ENCODE results near the gene RBM15B. TPM values are rescaled to one million over a fixed set of nuclear protein-coding genes. Genes with fewer than 3 reads are reported as not detected.

RBM15B gene
- total RNA-seq, 1 donor from 2014 or later, result 18.1 TPM

GRCh38 chr3:51429138-51429537 lies 38.1 kb downstream of the RBM15B start:
- DNase-seq (ENCODE audit: low spot score), result no peak
- intact Hi-C loops (cut with DNase I), result no loop called here

GRCh38 chr3:51434110-51434509 lies 43.0 kb downstream of the RBM15B start:
- no peak for DNase-seq (ENCODE audit: low spot score)
- intact Hi-C loops (cut with DNase I), result no loop called here

DNA sequence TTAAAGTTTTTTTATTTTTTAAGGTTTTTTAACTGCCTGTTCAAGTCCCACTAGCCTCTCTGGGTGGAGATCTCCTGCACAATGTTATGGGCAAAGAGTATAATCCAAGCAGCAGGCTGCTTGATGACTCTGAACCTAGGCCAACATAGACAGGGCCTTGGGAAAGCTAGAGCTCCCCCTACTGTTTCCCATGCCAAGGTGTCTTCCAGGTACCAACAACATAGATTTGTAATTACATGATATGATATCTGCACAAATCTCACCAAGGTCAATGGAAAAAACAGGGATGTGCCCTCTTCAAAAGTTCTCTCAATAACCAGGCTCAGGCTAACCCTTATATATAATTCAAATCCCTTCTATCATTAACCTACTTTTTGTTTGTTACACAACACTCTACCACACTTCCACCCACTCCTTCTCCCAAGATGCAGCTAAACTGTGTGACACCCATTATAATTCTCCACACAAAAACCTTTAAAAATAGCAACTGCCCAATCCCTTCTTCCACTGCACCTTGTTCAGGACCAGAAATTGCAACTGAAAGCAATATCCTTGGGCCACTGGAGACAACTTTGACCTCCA lies 43.8 kb downstream of the RBM15B start:
- DNase-seq (ENCODE audit: low spot score), result no peak
- intact Hi-C loops (cut with DNase I), result no loop called here

- intact Hi-C loops (cut with DNase I), result no loop called here
- DNase-seq (ENCODE audit: low spot score), result no peak
Measured at GRCh38 chr3:51436998-51437639, 46.0 kb downstream of the RBM15B start.

DNA sequence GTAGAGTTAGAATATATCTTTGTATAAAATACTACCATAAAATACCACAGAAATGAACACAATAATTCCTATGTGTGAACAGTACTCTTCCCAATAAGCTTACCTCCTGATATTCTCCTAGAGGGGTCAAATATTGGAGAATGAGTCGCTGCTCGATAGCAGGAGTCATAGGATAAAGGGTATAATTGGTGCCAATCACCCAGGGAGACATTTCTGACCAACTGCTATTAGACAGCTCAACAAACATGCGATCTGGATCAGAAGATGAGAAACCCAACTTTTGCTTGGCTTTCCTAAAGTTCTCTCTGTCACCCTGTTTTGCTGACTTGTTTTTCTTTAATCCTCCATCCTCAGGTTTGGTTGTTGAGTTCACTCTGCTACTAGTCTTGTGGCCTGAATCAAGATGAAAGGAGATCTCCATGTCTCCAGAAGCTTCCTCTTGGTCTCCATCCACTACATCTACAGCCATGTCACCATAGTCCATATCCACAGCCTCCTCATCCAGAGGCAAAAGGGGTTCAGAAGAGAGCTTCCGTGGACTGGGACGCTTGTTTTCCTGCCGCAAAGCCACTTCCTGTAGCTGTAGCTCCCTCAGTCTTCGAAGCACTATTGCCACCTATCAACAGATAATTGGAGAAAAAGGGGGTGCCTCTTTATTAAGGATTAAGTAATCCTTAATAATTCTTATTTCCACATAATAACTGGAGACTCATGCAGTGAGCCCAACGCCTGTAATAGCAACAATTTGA lies 50.4 kb downstream of the RBM15B start:
- intact Hi-C loops (cut with DNase I), result no loop called here
- no peak for DNase-seq (ENCODE audit: low spot score)

DNA sequence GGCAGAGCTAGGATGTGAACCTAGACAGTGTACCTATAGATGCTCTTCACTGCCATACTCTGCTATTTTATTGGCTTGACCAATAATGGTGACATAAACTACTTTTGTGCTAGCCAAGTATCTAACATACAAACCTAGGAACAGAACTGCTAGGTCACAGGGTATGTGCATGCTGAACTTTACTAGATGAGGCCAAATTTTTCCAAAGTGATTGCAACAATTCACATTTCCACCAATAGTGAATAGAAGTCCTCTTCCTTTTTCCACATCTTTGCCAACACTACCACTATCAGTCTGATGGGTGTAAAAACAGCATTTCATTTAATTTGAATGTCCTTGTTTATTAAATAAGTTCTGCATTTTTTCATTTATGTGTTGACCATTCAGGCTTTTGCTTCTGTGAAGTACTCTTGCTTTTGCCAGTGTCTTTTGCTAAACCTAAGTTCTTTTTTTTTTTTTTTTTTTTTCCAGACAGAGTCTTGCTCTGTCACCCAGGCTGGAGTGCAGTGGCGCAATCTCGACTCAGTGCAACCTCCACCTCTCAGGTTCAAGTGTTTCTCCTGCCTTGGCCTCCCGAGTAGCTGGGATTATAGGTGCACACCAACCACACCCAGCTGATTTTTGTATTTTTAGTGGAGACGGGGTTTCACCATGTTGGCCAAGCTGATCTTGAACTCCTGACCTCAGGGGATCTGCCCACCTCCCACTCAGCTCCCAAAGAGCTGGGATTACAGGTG lies 54.6 kb downstream of the RBM15B start:
- DNase-seq (ENCODE audit: low spot score), result no peak
- intact Hi-C loops (cut with DNase I), result no loop called here

Other genes starting within 250 kb of the RBM15B start
- gene MANF, start 6.0 kb upstream of the RBM15B start, total RNA-seq, result 77.6 TPM
- 15.4 TPM for gene DCAF1, start 108.7 kb downstream of the RBM15B start, total RNA-seq
- gene RAD54L2, start 147.4 kb downstream of the RBM15B start, total RNA-seq, result 16.5 TPM